GM21619 (cell line): ENCODE data around the gene MYH15.

ENCODE experiments used
- ATAC-seq: cut with Tn5 transposase; IDR thresholded peaks from one replicate; pipeline ENCODE4 v1.9.1; 2021; ENCODE audit not compliant: unreplicated experiment

MYH15 gene

DNA sequence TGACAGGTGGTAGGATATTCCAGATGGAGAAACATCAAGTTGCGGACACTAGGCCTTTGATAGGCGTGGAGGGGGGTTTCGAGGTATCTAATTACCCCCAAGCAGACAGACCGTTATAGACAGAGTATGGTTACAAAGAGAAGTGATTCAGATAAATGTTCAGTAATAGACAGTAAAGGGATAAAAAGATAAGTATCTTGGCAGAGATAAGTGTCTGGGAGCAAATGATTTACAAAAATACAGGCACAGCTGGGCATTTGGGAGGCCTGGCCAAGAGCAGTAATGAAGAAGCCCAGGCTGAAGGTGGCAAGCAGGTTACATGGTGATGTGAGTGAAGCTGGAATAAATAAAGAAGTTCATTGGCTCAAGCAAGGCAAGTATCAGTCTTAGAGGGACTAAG lies 659 bp upstream of the MYH15 start:
- no peak for ATAC-seq

DNA sequence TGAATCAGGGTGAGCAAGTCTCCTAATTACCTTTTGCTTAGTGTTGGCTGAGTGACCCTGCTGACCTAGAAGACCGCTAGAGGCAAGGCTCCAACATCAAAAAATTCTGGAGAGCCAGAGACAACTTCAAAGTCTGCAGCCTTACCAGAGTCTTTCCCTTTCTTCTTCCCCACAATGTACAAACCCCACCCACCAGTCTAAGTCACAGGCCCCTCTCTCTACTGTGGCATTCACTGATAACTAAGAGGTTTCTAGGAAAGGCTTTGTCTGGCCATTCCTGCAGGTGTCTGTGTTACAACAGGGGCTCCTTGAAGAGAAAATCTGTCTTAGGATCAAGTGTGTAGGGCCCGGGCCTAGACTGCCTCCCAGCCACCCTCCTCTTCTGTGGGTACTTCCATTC lies 525 bp downstream of the MYH15 start:
- no peak for ATAC-seq

DNA sequence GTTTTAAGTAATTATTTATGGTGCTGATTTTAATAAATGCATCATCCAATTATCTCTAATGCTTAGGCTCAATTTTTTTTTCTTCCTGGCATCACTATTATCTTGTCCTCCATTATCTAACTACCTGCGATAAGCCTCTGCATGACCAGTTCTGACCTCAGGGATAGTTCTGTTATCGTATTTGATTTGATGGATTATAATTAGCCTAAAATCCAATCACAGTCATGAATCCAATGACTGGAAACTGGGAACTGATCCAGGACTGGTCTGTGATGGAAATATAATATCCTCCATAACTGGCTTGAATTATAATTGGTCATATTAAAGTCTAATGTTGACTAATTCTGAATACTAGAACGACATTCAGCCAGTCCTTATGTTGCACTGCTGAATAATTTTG lies 1.1 kb downstream of the MYH15 start:
- no peak for ATAC-seq

DNA sequence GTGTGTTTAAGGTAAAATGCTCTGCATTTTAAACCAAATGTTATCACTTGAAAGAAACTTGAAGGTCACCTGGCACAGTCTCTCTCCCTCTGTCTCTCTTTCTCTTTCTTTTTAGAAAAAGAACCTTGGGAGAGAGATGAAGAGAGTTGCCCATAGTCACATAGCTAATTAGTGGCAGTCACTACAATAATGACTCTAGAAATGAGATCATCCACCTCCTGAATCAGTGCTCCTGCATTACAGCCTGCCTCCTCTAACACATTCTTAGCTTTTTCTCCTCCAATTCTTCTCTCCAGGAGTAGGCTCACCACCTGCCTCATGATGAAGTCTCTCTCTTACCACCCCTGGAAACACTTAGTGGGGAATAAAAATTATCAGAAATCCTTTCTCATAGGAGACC lies 2.5 kb downstream of the MYH15 start:
- ATAC-seq: no peak

DNA sequence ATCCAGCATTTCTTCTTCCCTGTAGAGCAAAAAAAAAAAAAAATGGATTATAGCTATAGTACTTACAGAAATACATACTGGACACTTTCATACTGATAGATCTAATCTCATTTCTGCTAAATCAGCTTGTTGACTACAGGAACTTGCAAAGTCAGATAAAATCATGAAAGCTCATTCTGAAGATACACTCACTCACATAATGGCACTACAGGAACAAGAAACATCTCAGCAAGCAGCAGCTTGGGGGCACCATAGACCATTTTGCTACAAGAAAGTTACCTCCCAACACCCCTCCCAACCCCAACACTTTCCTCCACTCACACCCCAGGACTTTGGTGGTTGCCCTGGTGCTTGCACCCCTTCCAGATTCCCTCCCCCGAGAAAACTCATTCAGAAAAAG lies 4.6 kb downstream of the MYH15 start:
- no peak for ATAC-seq

DNA sequence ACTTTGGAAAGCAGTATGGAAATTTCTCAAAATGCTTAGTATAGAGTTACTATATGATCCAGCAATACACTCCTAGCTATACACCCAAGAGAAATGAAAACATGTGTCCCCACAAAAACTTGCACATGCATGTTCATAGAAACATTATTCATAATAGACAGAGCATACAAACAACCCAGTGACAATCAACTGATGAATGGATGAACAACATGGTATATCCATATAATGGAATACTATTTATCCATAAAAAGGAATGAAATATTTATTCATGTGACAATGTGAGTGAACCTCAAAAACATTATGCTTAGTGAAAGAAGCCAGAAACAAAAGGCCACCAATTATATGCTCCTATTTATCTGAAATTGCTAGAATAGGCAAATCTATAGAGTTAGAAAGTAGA lies 6.7 kb downstream of the MYH15 start:
- ATAC-seq: no peak

DNA sequence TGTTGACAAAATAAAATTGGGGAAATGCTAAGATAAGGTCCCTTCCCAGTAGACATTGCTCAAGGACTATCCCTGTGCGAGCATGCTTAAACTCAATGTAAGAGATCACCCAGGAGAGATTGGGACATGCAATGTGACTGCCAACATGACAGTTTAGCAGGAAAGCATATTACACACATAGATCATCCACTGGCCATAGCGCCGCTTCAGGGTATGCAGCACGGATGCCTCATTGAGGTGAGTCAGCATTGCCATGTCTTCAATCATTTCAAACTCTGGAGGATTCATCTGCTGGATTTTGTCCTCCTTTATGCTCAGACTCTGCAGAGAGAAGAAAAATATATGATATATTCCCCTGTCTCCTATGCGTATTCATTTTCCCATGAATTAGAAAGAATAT lies 8.9 kb downstream of the MYH15 start:
- no peak for ATAC-seq

DNA sequence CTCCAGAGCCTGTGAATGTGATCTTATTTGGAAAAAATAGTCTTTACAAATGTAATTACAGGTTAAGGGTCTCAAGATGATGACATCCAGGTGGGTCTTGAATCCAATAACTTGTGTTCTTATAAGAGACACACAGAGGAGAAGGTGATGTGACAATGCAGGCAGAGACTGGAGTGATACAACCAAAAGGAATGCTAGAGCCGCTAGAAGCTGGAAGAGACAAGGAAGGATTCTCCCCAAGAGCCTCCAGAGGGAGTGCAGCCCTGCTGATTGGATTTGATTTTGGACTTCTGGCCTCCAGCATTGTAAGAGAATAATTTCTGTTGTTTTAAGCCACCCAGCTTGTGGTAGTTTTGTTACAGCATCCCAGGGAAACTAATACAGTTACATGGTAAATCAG lies 9.7 kb downstream of the MYH15 start:
- ATAC-seq: no peak

DNA sequence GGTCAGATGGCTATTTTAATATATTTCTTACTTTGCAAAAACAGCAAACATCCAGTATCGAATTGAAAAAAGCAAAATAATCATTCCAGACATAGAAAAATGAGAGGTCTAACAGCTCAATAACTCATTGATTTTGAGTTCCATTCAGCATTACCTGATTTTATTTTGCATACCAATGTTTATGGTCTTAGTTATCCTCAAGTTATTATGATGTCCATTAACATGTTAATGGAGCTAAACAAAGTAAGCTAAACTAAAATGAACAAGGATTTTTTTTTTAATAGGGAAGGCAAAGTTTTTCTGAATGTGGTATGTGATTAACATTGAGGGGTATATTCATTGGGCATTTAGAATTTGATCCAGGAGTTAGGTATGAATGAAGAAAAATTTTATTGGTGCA lies 13.1 kb downstream of the MYH15 start:
- ATAC-seq: no peak

DNA sequence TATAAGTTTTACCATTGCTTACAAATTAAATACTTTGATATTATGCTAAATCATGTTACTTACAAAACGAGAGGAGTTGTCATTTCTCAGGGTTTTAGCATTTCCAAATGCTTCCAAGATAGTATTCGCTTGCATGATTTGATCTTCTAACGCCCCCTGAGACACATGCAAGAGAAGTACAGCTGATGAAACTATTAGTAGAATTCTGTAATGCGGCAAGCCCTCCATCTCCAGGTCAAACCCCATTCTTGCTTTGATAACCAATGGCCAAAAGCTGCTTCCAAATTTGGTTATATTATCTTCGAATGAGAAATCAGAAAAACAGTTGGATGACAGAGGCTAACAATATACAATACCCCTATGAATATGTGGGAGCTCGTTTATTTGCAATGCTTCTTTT lies 14.7 kb downstream of the MYH15 start:
- ATAC-seq: no peak

DNA sequence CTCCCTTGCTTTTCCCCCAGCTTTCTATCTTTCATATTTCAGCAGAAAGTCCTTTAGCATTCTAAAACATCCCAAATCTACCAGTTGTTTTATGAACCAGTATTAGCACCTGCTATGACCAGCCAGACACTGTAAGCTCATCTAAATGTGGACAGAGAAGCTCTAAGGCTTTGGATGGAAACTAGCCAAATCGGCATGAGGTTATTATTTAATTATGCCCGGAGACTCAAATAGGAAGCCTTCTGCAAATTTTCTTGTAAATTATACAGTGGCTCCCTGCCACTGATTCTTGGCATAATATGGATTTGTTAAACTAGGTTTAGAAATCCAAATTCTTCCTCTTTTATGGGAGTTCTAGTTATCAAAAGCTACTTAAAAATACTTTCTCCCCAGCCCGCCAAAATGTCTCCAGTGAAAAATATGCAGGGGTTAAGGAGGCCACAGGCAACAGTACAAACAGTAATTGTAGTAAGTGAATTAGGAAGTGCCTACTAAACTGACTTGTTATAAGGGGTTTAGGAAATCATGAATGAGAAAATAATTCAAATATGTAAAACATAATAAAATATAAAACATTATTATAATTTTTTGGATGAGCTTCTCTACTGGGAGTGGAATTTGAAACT lies 15.4 kb downstream of the MYH15 start:
- ATAC-seq: no peak

DNA sequence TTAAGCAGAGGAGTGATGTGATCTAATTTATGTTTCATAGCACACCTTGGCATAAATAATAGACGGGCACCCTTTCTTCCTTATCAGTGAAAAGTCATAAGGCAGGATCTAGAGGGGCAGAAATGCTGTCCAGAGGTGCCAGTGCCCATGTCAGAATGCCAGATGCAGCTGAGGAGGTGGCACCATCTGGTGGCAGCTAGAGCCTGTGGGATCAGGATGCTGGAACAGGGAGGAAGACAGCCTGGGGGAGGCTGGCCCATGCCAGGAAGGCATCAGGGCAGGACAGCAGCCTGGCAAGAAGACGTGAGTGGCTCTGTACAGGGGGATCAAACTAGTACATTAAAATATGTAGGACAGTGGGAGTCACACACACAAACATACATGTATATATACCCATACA lies 16.5 kb downstream of the MYH15 start:
- no peak for ATAC-seq

DNA sequence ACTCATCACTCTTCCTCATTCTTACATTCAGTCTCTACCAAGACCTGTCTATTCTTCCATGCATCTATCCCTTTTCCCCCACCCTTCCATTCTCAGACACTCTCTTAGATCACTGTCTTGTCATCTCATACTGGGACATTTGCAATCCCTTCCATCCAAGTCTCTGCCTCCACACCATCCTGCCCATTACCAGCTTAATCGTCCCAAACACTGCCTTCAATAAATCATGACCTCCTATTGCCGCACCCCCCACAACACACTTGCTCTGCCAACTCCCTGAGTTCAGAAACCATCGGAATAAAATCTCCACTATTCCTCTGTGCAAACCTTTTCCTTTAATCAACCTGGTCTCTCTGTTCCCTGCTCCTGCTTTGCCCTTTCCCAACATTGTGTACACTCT lies 18.9 kb downstream of the MYH15 start:
- no peak for ATAC-seq

DNA sequence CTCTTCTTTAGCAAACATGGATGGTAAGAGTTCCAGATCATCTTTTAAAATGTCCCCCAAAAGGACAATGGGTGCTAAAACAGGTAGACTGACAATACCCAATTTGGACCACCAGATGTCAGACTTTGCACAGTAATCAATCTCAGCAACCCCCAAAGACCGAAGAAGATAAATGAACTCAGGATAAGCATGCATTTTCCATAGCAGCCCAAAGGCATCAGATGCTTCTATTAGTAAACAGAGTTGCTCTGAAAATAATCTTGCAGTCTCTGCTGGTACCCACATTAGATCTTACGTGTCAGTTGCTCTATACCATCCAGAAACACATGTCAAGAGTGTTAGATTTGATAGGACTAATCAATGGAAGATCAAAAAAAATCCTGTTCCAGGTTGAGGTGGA lies 20.6 kb downstream of the MYH15 start:
- ATAC-seq: peak; percentile 79

DNA sequence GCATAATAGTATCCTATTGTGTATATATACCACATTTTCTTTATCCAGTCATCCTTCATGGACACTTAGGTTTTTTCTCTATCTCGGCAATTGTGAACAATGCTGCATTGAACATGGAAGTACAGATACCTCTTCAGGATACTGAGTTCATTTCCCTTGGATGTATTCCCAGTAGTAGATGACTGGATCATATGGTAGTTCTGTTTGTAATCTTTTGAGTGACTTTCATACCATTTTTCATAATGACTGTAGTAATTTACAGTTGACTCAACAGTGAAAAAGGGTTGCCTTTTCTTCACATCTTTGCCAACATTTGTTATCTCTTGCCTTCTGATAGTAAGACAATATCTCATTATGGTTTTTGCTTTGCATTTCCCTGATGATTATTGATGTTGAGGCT lies 21.8 kb downstream of the MYH15 start:
- no peak for ATAC-seq

DNA sequence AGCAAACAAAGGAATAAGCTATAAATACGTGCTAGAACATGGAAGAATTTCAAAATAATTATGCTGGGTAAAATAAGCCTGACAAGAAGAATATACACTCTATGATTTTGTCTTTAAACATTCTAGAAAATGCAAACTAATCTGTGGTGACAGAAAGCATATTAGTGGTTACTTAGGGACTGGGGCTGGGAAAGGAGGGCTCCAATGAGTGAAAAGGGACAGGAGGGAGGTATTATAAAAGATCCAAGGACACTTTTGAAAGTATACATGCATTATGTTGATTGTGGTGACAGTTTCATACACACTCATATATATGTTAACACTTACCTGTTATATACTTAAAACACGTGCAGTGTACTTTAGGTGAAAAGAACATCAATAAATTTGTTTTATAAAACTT lies 23.0 kb downstream of the MYH15 start:
- no peak for ATAC-seq

DNA sequence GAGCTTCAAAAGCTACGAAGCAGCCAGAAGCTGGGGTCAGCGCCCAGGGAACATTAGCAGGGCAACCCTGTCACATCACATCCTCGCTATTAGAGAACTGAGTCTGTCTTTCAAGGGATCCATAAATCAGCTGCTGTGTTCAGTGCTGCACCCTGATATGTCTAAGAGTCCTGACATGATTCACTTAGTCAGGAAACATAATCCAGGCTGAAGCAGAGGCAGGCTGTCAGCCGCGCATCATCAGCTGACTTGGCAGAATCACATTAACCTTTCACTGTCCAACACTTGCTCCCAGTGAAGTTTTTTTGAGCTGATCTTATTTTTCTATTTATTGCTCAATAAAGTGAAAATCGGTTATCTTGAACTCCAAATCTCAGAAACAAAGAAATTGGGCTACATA lies 23.5 kb downstream of the MYH15 start:
- ATAC-seq: no peak

DNA sequence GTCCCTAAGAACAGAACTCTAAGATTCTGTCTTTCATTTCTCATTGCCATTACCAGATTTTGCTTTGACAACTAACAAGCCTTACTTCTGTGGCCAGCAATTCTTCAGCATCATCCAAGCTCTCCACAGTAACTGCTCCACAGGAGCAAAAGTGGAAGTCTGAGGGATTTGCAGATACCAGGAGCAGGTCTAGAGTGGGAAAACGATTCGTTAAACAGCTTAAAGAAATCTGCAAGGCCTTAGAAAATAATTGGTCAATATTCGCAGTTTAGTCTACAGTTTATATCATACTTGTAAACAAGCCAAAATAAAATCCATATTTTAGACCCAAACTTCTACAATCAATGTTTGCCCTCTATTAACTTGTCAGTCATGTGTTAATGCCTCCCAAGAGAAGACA lies 24.1 kb downstream of the MYH15 start:
- no peak for ATAC-seq

DNA sequence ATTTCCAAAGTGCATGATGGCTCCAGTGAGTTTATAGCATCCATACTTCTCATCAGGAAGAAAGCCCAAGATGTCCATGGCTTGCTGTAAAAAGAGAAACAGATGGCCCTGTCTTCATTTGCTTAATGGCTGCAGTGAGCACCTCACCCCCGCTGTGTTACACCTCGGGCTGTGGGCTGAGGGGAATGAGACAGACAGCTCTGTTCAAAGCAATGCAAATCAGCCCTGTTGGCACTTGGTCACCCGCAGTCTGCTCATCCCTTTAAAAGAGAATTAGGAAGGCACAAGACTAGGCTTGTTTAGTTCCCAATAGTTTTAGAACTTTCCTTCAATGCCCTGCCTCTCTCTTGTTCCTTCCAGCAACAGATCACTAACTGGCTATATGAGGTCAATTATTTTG lies 25.2 kb downstream of the MYH15 start:
- ATAC-seq: no peak

DNA sequence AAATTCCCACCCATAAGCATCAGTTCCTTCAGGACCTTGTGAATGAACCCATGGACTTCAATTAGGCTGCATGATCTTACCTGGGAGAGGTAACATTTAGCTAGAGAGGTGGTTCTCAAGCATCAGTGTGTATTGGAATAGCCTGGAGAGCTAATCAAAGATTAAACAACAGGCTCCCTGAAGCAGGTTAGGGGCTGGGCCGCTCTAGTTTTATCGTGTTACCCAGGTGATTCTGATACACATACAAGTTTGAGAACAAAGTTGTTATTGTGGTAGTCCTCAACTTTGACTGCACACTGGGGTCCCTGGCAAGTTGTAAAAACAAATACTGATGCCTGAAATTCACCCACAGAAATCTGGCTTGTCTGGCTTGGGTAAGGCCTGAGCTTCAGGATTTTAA lies 31.2 kb downstream of the MYH15 start:
- no peak for ATAC-seq

DNA sequence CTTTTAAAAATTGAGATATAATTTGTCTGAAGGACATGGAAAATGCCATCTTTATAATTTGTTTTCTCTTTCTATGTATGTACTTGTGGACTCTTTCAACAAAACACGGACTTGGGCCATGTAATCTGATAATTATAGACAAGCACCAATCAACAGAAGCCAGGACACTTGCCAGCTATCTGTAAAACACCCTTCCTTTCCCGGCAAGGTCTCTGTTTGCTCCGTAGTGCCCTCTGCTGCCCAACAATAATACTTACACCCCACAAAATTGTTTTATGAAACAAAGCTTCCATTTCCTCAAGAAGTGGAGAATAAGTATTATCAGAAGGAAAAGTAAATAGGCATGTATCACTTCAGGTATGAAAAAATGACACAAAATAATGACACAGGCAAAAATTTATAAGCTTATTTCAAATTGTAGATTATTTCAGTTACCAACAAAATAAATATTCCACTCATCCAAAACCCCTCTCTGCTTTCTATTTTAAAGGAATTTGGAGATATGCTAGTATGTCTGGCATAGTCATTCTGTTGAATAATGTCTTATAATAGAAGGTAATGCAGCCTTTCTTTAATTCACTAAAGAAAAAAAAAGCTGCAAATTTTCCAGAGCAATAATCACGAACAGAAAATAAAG lies 32.8 kb downstream of the MYH15 start:
- ATAC-seq: peak; percentile 86

DNA sequence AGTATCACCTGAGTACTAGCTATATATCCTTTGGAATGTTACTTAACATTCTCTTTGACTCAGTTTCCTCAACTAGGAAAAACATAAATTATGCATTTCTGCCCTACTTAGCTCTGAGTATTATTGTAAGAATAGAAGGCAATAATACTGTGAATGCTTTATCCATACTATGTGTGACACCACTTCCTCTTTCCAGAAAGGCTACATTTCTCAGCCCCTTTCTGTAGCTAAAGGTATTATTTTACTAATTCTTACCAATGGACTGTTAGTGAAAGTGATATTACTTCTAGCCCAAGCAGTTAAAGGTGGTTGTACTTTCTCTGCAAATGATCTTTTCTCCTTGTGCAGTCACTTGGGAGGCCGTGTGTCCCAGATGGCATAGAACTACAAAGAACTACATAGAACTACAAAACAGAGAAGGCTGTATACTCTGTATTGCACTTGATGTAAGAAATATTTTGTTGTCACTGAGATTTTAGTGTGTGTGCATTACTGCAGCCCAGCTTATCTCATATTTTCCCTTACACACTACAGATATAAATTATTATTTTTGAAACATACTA lies 35.1 kb downstream of the MYH15 start:
- ATAC-seq: no peak

DNA sequence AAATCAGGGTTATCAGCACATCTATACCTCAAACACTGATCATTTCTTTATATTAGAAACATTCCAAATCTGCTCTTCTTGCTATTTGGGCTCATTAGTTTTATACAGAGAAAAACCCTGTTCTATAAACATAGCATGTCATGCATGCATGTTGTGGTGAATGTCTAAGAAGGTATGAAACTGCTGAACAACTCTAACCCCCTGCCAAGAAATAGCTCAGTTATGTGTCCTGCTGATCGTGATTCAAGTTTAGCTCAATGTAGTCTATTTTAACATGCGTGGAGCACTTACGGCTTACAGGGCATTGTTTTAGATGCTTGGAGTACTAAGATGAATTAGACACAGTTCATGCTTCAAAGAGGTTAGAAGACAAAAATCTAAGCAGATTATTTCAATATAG lies 35.8 kb downstream of the MYH15 start:
- ATAC-seq: no peak
